Right atrium auricular region (tissue), 2 donors: Measurements from ENCODE around the gene MMP23B. TPM values are rescaled to one million over a fixed set of nuclear protein-coding genes. Genes with fewer than 3 reads are reported as not detected.

Source experiments
- DNase-seq: peaks from one replicate; pipeline ENCODE4 v3.0.0-alpha.2; 2019; ENCODE audit warnings: low spot score
- H3K27ac ChIP-seq, 2 donors: fragments of 200-600 bp; sonication (generic); 1 replicate in 1 of 2; 2 replicates in 1 of 2; pipeline ENCODE4 v1.5.1; 2016 to 2019
- H3K27me3 ChIP-seq, 2 donors: fragments of 200-600 bp; sonication (generic); one replicate each; pipeline versions ENCODE4 v1.5.1 to v1.6.0; 2017 to 2019
- H3K36me3 ChIP-seq: fragments of 200-600 bp; sonication (generic); one replicate; pipeline ENCODE4 v1.5.1; 2016
- H3K4me1 ChIP-seq, 2 donors: fragments of 200-600 bp; sonication (generic); one replicate each; pipeline versions ENCODE4 v1.5.1 to v1.6.0; 2017 to 2019
- H3K4me3 ChIP-seq, 2 donors: fragments of 200-600 bp; sonication (generic); 1 replicate in 1 of 2; 2 replicates in 1 of 2; pipeline ENCODE4 v1.5.1; 2017 to 2019; ENCODE audit warnings: mild to moderate bottlenecking in 1 of 2, moderate library complexity in 1 of 2
- H3K9me3 ChIP-seq, 2 donors: fragments of 200-600 bp; sonication (generic); one replicate each; pipeline ENCODE4 v1.5.1; 2019
- total RNA-seq, 2 donors: library from RNA; depleted of rRNA; stranded (reverse); fragments of >200 nt; gene quantifications; one replicate each; pipeline ENCODE4 v1.1.0, GENCODE V29; 2016
- TF ChIP-seq, protein P1 (sequence below), 2 donors: fragments of 200-600 bp; sonication (generic); IDR thresholded peaks; one replicate each; pipeline ENCODE4 v1.5.1; 2019; ENCODE audit warnings: antibody characterized with exemption in 2 of 2

Gene MMP23B
- total RNA-seq, 2 donors from 2014 or later, result 17.5 to 26.9 TPM

DNA sequence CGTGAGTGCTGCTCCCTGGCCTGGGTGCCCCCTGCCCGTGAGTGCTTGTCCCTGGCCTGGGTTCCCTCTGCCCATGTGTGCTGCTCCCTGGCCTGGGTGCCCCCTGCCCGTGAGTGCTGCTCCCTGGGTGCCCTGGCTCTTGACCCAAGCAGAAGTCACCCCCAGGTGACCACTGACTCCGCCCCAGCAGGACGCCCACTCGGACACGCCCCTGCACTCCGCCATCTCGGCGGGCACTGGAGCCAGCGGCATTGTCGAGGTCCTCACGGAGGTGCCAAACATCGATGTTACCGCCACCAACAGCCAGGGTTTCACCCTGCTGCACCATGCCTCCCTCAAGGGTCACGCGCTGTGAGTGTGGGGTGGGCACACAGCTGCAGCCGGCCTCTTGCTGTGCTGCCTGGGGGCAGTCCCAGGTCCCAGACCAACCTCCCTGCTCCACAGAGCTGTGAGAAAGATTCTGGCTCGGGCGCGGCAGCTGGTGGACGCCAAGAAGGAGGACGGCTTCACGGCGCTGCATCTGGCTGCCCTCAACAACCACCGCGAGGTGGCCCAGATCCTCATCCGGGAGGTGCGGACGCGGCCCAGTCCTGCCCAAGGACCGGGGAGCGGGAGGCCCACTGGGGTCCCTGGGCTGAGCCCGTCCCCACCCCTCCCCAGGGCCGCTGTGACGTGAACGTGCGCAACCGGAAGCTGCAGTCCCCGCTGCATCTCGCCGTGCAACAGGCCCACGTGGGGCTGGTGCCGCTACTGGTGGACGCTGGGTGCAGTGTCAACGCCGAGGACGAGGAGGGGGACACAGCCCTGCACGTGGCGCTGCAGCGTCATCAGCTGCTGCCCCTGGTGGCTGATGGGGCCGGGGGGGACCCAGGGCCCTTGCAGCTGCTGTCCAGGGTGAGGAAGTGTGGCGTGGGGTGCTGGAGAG, 3.9 kb upstream of the MMP23B start:
- Histone ChIP-seq H3K9me3 (no peaks in the 10 kb centered on the region), H3K27me3 (peaks cover 4 to 6% of the 10 kb centered on the region in 2 donors), H3K36me3 (peaks cover 13% of the 10 kb centered on the region), H3K27ac (no peak overlapping the region), H3K4me3 (no peak overlapping the region), H3K4me1 (peaks cover 0 to 42% of the 10 kb centered on the region in 2 donors)
- DNase-seq, result no peak
- TF ChIP-seq, protein P1, sequence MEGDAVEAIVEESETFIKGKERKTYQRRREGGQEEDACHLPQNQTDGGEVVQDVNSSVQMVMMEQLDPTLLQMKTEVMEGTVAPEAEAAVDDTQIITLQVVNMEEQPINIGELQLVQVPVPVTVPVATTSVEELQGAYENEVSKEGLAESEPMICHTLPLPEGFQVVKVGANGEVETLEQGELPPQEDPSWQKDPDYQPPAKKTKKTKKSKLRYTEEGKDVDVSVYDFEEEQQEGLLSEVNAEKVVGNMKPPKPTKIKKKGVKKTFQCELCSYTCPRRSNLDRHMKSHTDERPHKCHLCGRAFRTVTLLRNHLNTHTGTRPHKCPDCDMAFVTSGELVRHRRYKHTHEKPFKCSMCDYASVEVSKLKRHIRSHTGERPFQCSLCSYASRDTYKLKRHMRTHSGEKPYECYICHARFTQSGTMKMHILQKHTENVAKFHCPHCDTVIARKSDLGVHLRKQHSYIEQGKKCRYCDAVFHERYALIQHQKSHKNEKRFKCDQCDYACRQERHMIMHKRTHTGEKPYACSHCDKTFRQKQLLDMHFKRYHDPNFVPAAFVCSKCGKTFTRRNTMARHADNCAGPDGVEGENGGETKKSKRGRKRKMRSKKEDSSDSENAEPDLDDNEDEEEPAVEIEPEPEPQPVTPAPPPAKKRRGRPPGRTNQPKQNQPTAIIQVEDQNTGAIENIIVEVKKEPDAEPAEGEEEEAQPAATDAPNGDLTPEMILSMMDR (IDR thresholded peaks at IDR 0.05), result no peak

DNA sequence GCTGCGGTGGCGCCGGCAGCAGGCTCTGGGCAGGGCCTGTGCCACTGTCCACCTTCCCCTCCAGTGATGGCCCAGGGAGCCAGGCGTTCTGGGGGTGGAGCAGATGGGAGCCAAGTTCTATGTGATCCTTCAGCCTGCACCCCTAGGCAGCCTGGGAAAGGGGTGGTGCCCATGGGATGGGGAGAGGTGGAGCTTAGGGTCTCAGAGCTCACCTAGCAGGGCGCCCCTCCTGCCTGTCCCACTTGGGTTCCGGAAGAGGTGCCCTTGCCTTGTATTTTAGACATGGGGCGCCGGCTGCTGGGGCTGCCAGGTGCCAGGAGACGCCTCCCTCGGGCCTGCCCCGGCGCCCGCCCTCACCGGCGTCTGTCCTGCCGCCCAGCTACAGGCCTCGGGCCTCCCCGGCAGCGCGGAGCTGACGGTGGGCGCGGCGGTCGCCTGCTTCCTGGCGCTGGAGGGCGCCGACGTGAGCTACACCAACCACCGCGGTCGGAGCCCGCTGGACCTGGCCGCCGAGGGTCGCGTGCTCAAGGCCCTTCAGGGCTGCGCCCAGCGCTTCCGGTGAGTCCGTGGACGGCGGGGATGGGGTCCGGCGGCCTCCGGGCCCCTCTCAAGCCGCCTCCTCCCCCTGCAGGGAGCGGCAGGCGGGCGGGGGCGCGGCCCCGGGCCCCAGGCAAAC, 3.1 kb upstream of the MMP23B start:
- peaks cover 4 to 6% of the 10 kb centered on the region in 2 donors for H3K27me3 ChIP-seq
- no peaks in the 10 kb centered on the region for H3K9me3 ChIP-seq
- H3K4me1 ChIP-seq, result peaks cover 0 to 42% of the 10 kb centered on the region in 2 donors
- no peak for DNase-seq
- H3K4me3 ChIP-seq, result no peak overlapping the region
- H3K27ac ChIP-seq, result no peak overlapping the region
- TF ChIP-seq, protein P1 (IDR thresholded peaks at IDR 0.05), result no peak
- H3K36me3 ChIP-seq, result peaks cover 13% of the 10 kb centered on the region

- TF ChIP-seq, protein P1 (IDR thresholded peaks at IDR 0.05), result no peak
- Histone ChIP-seq H3K9me3 (no peaks in the 10 kb centered on the region), H3K27ac (no peak overlapping the region), H3K4me1 (peaks cover 0 to 40% of the 10 kb centered on the region in 2 donors), H3K36me3 (peaks cover 13% of the 10 kb centered on the region), H3K4me3 (no peak overlapping the region), H3K27me3 (peaks cover 4 to 6% of the 10 kb centered on the region in 2 donors)
- no peak for DNase-seq
Observed at GRCh38 chr1:1629430-1630190, 2.4 kb upstream of the MMP23B start.

DNA sequence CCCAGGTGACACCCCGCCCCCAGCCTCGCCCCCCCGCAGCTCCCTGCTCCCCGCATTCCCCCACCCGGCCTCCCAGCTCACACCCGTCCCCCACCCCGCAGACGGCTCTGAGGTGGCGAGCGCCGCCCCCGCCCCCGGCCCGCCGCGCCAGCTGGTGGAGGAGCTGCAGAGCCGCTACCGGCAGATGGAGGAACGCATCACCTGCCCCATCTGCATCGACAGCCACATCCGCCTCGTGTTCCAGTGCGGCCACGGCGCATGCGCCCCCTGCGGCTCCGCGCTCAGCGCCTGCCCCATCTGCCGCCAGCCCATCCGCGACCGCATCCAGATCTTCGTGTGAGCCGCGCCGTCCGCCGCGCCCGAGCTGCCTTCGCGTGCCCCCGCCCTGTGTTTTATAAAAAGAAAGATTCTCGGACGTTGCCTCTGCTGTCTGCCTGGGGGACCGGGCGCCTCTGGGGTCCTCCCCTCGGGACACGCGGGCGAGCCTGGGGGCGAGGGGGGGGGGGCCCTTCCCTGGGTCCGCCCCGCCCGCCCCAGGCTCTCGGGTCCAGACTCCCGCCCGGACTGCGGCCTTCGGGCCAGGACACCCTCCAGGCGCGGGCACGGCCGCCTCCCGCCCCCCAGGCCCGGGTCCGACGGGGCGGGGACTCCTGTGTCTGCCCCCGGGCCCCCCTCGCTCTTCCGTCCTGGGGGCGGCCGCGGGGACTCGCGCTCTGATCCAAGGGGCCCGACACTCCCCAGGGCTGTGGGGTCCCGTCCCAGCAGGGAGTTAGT, 1.6 kb upstream of the MMP23B start:
- TF ChIP-seq, protein P1 (IDR thresholded peaks at IDR 0.05), result no peak
- H3K9me3 ChIP-seq, result no peaks in the 10 kb centered on the region
- H3K36me3 ChIP-seq, result peaks cover 13% of the 10 kb centered on the region
- H3K4me1 ChIP-seq, result peaks cover 0 to 33% of the 10 kb centered on the region in 2 donors
- H3K27ac ChIP-seq, result peak overlapping the region; percentile 82 to 86
- peaks cover 4 to 6% of the 10 kb centered on the region in 2 donors for H3K27me3 ChIP-seq
- DNase-seq, result peak; percentile 73
- peak overlapping the region; percentile 6 to 47 for H3K4me3 ChIP-seq
